OCI-LY1 (cell line): Measurements from ENCODE around the gene PIEZO1.

Experiments used
- EZH2 ChIP-seq: fragments of 200-600 bp; sonication (generic), shearing (Covaris generic); IDR thresholded peaks from 2 replicates; pipeline ENCODE4 v1.8.0; 2017; ENCODE audit warnings: borderline replicate concordance, mixed run types, mild to moderate bottlenecking, antibody characterized with exemption, low read length, moderate library complexity, mixed read lengths
- TF ChIP-seq, protein P1 (sequence below): fragments of 200-600 bp; sonication (generic), shearing (Covaris generic); IDR thresholded peaks from 2 replicates; pipeline ENCODE4 v1.5.1; 2017; ENCODE audit warnings: mild to moderate bottlenecking, antibody characterized with exemption, low read length, moderate library complexity, mixed read lengths

GRCh38 chr16:88719267-88719932 lies 65.6 kb downstream of the PIEZO1 start:
- TF ChIP-seq, protein P1, sequence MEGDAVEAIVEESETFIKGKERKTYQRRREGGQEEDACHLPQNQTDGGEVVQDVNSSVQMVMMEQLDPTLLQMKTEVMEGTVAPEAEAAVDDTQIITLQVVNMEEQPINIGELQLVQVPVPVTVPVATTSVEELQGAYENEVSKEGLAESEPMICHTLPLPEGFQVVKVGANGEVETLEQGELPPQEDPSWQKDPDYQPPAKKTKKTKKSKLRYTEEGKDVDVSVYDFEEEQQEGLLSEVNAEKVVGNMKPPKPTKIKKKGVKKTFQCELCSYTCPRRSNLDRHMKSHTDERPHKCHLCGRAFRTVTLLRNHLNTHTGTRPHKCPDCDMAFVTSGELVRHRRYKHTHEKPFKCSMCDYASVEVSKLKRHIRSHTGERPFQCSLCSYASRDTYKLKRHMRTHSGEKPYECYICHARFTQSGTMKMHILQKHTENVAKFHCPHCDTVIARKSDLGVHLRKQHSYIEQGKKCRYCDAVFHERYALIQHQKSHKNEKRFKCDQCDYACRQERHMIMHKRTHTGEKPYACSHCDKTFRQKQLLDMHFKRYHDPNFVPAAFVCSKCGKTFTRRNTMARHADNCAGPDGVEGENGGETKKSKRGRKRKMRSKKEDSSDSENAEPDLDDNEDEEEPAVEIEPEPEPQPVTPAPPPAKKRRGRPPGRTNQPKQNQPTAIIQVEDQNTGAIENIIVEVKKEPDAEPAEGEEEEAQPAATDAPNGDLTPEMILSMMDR: no peak
- no peak for TF ChIP-seq EZH2
